GM03348 (cell line): Measurements from ENCODE around the gene GGT6.
"Not testable (repeated sequence)": the region's sequence is repeated elsewhere in the genome, so short reads cannot be mapped to it uniquely, and the experiment has no call there.

Source experiments
- DNase-seq: peaks from one replicate; pipeline ENCODE4 v3.0.0; 2012; ENCODE audit warnings: low spot score

GGT6 gene

GRCh38 chr17:4591529-4591928 lies 31.2 kb upstream of the GGT6 start:
- DNase-seq, result no peak

DNA sequence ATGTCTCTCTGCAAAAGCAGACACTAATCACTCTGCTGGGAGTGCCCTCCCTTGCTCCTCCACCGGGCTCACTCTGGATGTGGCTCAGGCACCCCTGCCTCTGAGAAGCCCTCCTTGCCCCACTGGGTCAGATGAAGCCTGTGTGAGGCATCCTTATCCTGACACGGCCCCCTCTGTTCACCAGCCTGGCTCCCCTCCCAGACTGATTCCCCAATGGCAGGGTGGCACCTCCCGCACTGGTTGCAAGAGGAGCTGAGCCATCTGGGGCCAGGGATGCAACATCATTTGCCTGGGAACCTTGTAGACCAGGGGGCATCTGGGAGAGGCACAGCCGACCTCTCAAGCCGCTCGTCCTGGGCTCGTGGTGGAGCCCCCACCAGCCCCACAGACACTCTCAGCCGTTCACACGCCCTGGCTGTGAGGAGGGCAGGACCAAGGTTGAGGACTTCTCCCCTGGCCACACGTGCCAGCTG lies 30.6 kb upstream of the GGT6 start:
- no peak for DNase-seq

DNA sequence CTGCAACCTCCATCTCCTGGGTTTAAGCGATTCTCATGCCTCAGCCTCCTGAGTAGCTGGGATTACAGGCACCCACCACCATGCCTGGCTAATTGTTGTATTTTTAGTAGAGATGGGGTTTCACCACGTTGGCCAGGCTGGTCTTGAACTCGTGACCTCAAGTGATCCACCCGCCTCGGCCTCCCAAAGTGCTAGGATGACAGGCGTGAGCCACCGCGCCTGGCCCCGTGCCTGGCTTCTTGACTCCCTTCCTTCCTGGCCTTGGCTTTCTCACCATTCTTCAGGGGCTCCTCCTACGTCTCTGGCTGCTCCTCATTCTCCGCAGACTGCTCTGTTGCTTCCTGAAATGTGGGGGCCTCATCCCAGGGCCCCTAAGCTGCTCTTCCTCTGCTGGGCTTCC lies 29.7 kb upstream of the GGT6 start:
- not testable (repeated sequence) for DNase-seq

GRCh38 chr17:4588898-4589625 lies 28.7 kb upstream of the GGT6 start:
- DNase-seq, result no peak

GRCh38 chr17:4588391-4588790 lies 28.0 kb upstream of the GGT6 start:
- DNase-seq, result no peak

DNA sequence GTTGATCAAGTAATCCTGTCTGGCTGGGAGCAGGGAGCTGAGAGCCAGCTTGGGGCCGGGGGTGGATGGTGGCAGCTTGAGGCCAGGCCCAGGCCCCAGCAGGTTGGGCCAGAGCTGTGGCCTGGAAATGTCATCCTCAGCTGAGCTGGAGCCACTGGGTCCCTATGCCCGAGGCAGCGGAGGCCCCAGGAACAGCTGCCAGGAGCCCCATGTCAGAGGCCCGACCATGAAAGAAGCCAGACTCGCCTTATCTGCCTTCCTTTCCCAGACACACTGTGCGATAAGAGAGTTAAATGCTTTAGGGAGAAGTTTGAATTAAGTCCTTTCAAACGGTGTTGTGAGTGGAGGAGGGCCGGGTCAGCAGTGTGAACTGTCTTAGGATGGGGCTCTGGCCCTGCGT lies 27.4 kb upstream of the GGT6 start:
- no peak for DNase-seq

GRCh38 chr17:4587195-4587594 lies 26.8 kb upstream of the GGT6 start:
- DNase-seq, result no peak

DNA sequence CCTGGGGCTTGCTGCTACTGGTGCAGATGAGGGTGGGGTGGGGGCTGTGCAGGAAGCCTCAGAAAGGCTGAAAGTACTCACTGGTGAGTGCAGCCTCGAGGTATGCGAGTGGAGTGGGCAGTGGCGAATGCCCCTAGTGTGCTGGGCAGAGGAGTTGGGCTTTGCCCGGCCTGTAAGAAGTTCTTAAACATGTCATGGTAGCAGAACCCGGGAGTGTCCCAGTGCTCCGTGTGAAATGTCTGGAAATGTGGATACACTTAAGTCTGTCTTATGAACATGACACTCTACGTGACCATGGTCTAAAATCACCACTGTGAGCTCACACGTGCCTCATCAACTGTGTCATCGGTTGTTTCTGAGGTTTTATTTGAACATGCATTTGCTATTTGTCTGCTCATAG lies 25.7 kb upstream of the GGT6 start:
- DNase-seq, result no peak

DNA sequence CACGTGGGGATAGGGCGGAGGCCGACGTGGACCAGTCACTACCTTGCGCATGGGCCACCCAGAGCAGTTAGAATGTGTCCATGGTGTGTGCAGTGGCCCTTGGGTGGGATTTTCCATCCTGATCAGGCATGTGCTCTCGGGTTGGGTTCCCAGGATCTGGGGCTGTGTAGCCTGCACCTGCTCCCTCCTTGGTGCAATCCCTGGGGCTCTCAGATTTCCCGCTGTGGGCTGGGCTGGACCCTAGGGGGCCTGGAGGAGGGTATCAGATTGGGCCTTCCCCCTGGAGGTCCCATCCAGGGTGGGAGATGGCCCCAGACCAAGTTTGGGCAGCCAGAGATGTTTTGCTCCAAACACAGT lies 25.2 kb upstream of the GGT6 start:
- no peak for DNase-seq

GRCh38 chr17:4584917-4585637 lies 24.7 kb upstream of the GGT6 start:
- DNase-seq, result no peak

GRCh38 chr17:4584101-4584916 lies 23.9 kb upstream of the GGT6 start, which contains the start of gene SMTNL2:
TSS of gene SMTNL2 (plus strand) at chr17:4584529. CDS start at chr17:4584606, 77 bp downstream.
- peak; percentile 41 for DNase-seq

GRCh38 chr17:4583782-4584100 lies 23.4 kb upstream of the GGT6 start:
- DNase-seq, result no peak

DNA sequence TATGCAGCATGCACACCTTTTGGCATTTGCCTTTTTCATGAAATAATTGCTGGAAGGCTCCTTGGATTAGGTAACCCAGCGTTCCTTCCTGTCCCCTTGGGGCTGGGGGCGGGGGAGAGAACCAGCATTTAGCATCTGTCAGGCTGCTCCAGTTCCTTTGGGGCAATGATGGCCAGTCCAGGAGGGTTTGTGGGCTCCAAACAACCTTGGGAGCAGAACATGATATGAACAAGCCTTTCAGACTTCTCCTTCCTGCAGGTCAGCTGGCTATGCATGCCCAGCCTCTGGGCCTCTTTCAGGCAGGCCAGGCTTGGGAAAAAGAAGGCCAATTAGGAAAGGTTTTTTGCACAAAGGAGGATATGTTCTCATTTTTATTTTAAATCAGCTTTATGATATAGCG lies 22.8 kb upstream of the GGT6 start:
- DNase-seq, result no peak

DNA sequence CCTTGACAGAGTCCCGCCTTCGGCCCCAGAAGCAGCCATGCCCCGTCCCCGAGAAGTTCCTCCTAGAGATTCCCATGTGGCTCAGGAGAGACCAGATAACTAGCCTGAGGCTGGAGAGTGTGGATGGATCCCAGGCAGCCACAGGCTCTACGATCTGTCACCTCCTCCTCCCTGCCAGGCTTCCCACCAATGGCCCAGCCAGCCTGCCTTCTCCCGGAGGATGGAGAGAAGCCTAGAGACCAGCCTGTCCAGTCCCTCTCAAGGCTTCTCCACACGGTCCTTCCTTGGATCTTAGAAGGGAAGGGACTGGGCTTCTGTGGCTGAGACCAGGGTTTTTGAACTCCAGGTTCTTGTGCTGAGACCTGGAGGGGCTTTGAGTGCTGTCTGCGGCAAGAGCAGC lies 22.3 kb upstream of the GGT6 start:
- DNase-seq, result no peak

GRCh38 chr17:4582101-4582501 lies 21.7 kb upstream of the GGT6 start:
- no peak for DNase-seq

GRCh38 chr17:4580291-4580690 lies 19.9 kb upstream of the GGT6 start:
- DNase-seq, result no peak

- DNase-seq, result no peak
These were observed 19.3 kb upstream of the GGT6 start for GRCh38 chr17:4579678-4580077.

DNA sequence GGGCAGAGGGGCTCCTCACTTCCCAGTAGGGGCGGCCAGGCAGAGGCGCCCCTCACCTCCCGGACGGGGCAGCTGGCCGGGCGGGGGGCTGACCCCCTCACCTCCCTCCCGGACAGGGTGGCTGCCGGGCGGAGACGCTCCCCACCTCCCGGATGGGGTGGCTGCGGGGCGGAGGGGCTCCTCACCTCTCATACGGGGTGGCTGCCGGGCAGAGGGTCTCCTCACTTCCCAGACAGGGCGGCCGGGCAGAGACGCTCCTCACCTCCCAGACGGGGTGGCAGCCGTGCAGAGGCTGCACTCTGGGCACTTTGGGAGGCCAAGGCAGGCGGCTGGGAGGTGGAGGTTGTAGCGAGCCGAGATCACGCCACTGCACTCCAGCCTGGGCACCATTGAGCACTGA lies 18.0 kb upstream of the GGT6 start:
- DNase-seq, result not testable (repeated sequence)

DNA sequence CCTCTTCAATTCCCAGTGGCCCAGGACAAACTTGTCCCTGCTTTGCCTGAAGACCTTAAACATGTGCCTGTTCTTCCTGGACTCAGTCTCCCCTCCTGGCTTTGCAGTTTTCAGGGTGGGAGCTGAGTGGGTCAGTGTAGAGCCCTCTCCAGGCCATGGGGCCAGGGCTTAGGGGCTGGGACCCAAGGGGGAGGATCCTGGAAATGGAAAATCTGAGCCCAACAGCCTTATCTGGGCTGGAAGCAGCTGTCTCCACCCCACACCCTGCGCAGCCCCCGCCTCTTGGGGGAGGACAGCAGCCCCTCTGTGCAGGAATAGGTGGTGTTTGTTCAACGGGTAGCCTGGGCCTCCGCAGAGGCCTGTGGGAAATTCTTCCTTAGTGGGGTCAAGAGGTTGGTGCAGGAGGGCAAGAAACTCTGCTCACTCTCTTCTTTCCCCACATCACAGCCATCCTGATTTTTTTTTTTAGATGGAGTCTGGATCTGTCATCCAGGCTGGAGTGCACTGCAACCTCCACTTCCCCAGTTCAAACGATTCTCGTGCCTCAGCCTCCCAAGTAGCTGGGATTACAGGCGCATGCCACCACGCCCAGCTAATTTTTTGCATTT lies 17.1 kb upstream of the GGT6 start:
- DNase-seq, result no peak

GRCh38 chr17:4576729-4577322 lies 16.4 kb upstream of the GGT6 start:
- no peak for DNase-seq

DNA sequence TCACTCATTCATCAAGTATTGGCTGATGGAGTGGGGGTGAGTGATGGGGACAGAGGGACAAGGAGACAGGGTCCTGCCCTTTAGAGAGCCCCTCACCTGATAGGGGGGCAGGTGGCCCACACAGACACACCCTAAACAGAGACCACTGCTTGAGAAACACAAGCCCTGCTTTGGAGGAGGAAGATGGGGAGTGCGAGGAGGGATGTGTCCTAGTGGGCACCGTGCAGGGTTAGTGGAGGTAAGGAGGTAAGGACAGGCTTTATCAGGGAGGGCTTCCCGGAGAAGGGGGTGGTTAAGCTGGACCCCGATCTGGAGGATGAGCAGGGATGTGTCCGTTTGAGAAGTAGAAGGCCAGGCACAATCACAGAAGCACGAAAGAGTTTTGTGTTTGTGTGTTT lies 15.8 kb upstream of the GGT6 start:
- DNase-seq, result no peak

- no peak for DNase-seq
These were observed 14.2 kb upstream of the GGT6 start for GRCh38 chr17:4574448-4575045.
